RPMI7951 (cell line): Measurements from ENCODE around the gene AKAP13. TPM values are rescaled to one million over a fixed set of nuclear protein-coding genes. Genes with fewer than 3 reads are reported as not detected.

Experiments
- DNase-seq: peaks from one replicate; pipeline ENCODE4 v3.0.0-alpha.2; 2012; ENCODE audit warnings: low read depth
- total RNA-seq: library from RNA; depleted of rRNA; stranded (reverse); fragments of >200 nt; shearing (Covaris generic); gene quantifications from 2 replicates; pipeline ENCODE4 v1.2.3, GENCODE V29; 2014

Gene AKAP13
- total RNA-seq, 1 experiment from 2014 or later = 28.5 TPM

- DNase-seq = no peak
These were observed 346.1 kb downstream of the AKAP13 start for GRCh38 chr15:85726454-85726853.

GRCh38 chr15:85727068-85727467 lies 346.7 kb downstream of the AKAP13 start:
- no peak for DNase-seq

GRCh38 chr15:85730001-85730820 lies 349.8 kb downstream of the AKAP13 start:
- DNase-seq = peak; percentile 63

GRCh38 chr15:85733416-85733815 lies 353.0 kb downstream of the AKAP13 start:
- DNase-seq = no peak

GRCh38 chr15:85737061-85737460 lies 356.7 kb downstream of the AKAP13 start:
- no peak for DNase-seq

GRCh38 chr15:85741021-85741421 lies 360.6 kb downstream of the AKAP13 start:
- DNase-seq = no peak

- no peak for DNase-seq
These were observed 361.3 kb downstream of the AKAP13 start for GRCh38 chr15:85741662-85742061.

GRCh38 chr15:85742186-85742821 lies 361.9 kb downstream of the AKAP13 start:
- no peak for DNase-seq

GRCh38 chr15:85743392-85744055 lies 363.1 kb downstream of the AKAP13 start:
- DNase-seq = no peak

- DNase-seq = no peak
These were observed 364.2 kb downstream of the AKAP13 start for GRCh38 chr15:85744579-85744978.

- DNase-seq = no peak
These were observed 364.6 kb downstream of the AKAP13 start for GRCh38 chr15:85745023-85745422.

GRCh38 chr15:85745525-85746150 lies 365.2 kb downstream of the AKAP13 start:
- DNase-seq = no peak

- DNase-seq = no peak
These were observed 366.2 kb downstream of the AKAP13 start for GRCh38 chr15:85746641-85747040.

- DNase-seq = no peak
These were observed 367.8 kb downstream of the AKAP13 start for GRCh38 chr15:85748176-85748575.

GRCh38 chr15:85748729-85749128 lies 368.3 kb downstream of the AKAP13 start:
- DNase-seq = no peak

- DNase-seq = no peak
These were observed 369.1 kb downstream of the AKAP13 start for GRCh38 chr15:85749261-85750151.

GRCh38 chr15:85750319-85751290 lies 370.2 kb downstream of the AKAP13 start:
- DNase-seq = no peak

GRCh38 chr15:85751291-85752123 lies 371.1 kb downstream of the AKAP13 start:
- DNase-seq = no peak

- no peak for DNase-seq
These were observed 371.7 kb downstream of the AKAP13 start for GRCh38 chr15:85752124-85752475.
